Measurements from ENCODE around the gene FHIT.

FHIT gene

DNA sequence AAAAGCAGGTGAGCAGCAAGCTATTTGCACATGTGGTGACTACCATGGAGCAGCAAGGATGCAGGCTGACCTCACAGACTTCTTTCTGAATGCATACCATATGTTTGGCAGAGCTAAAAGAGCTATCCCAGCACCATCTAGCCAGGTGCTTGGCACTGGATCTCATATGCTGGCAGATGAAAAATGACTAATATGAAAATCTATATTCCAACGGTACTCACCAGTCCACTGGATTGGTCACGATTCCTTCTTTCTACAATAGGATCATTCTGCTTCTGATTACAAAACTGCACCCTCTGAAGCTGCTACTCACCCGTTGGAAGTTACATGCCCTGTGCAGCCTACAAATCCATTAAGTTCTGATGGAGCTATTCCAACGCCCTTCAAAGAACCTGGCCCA, 1487.1 kb downstream of the FHIT start:
- no peak for DNase-seq (ENCODE audit: low read depth)

GRCh38 chr3:59762941-59763340, 1488.3 kb downstream of the FHIT start:
- DNase-seq (ENCODE audit: low read depth): no peak

GRCh38 chr3:59759298-59760031, 1491.8 kb downstream of the FHIT start:
- no peak for DNase-seq (ENCODE audit: low read depth)

DNA sequence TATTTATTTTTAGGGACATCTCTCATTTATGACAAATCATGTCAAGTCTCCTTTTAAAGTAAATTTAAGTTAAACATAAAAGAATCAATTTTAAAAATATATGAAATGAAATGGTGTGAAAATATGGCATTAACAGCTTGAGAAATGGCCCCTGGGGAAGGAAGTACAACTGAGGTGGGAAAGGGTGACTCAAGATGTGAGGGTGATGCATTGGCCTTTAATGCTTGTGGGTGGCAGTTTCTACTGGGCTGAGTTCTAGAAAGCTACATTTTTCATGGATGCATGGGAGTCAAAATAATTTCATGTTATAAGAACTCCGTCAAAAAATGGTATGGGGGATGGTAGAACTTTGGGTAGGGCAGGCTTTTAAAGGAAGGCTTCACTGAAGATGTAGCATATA, 1492.6 kb downstream of the FHIT start:
- no peak for DNase-seq (ENCODE audit: low read depth)

GRCh38 chr3:59756934-59757333, 1494.3 kb downstream of the FHIT start:
- no peak for DNase-seq (ENCODE audit: low read depth)

- DNase-seq (ENCODE audit: low read depth): no peak
These were observed 1496.7 kb downstream of the FHIT start for GRCh38 chr3:59754456-59755129.

DNA sequence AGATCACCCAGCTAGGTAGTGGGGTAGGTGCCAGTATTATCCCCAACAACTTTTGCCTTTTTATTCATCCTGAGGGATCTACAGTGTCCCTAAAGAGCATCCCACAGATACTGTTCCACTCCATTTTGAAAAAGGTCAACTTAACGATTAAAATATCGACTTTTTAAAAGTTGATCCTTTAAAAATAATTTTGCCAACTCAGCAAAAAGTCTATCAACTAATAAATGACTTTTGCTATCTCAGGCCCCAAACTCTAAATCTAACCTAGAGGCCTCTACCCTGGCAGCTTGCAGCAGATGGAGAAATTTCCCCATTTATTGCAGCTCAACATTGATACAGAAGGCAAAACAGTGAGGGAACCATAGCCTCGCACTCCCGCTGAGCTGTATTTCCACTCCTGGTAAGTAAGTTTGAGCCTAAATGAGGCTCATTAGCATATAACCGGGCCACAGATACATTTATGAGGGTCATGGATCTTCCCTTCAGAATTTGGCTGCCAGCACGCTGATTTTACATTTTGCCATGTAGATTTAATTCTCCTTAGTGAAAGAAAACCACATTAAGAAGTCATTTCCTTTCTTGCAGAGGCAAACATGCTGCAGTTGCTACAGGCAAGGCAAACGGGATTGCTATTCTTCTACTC, 1497.3 kb downstream of the FHIT start:
- DNase-seq (ENCODE audit: low read depth): no peak

DNA sequence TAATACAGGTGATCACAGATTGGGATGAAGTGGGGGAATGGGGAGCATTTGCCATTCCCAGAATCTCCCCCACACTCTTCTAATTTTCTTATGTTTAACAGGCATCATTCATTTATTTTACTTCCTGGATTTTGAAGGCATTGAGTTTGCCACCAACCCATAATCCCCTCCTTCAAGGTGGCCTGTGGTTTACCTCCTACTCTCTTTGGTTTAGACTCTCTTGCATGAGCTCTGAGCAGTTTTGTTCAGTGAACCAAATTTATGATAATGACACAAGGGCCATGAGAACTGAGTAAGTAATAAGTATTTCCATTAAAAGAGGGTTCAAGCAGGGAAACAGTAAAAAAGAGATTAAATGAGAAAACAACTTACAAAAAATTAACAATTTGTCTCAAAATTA, 1498.3 kb downstream of the FHIT start:
- DNase-seq (ENCODE audit: low read depth): no peak

DNA sequence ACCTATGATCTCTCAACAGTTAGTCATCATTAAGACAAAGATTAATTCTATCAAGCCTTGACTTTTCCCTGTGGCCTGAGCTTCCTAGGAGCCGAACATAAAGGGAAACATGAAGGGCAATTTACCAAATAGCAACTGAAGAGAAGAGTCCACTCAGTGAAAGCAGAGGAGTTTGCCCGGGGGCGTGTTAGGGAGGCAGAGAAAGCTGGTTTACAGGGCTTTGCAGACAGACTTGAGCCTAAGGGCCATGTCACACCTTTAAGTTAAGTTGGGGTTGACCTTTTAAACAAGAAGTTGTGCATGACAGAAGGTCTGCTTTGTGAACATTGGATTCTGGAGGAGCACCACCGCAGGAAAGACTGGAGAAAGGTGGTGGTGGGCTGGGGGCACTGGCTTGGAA, 1499.6 kb downstream of the FHIT start:
- DNase-seq (ENCODE audit: low read depth): no peak

DNA sequence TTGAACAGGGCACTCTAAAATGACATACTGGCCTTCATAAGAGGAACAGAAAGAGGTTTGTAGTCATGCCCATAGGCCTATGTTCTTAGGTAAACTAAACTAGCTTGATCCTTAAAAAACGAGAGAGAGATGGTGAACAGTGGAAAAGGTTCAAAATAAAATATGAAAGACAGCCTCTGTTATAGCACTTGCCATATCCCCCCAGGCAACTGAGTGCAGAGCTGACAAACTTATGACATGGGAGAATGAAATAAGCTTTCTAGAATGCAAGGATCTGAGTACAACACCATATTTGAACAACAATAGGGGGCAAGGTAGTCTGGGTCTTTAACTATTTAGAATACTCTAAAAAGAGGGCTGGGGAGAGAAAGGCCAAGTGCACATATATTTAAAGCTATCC, 1500.9 kb downstream of the FHIT start:
- no peak for DNase-seq (ENCODE audit: low read depth)

GRCh38 chr3:59749291-59749690, 1502.0 kb downstream of the FHIT start:
- no peak for DNase-seq (ENCODE audit: low read depth)

- DNase-seq (ENCODE audit: low read depth): no peak
These were observed 1504.7 kb downstream of the FHIT start for GRCh38 chr3:59746585-59746984.

DNA sequence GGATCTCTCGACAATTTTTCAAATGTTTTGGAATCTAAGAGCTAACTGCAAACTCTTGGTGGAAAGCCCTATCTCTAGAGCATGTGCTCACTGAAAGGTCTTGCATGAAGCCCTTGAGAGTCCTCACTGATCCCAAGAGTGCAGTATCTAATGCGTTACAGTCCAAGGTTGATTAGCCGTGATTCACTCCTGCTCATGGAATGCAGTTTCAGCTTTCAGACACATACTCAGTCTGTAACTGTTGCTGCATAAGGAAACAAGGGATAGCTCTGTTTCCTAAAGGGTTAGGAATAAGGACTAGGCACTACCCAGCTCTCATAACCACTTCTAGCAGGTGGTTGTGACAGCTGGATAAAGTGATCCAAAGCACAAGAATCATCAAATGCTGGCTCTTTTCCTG, 1514.0 kb downstream of the FHIT start:
- no peak for DNase-seq (ENCODE audit: low read depth)

GRCh38 chr3:59734061-59734460, 1517.2 kb downstream of the FHIT start:
- no peak for DNase-seq (ENCODE audit: low read depth)

GRCh38 chr3:59733041-59733809, 1518.0 kb downstream of the FHIT start:
- DNase-seq (ENCODE audit: low read depth): no peak

DNA sequence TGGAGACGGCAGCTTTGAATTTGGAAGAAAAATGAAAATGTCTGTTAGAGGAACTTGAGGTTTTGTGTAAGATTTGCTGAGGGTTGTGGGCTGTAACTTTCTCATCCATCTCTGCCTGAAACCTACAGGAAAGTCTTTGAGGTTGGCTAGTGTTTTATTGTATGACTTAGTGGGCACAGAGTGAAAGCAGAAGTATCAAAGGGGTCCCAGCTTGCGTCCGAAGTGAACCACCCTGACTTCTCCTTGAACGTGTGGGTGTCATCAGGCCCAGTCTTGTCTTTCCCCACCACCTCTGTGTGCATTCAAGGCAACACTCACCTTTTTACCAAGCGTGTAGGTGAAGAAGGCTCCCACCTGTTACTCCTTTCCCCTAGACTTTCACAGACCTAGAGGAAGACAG, 1519.3 kb downstream of the FHIT start:
- no peak for DNase-seq (ENCODE audit: low read depth)

DNA sequence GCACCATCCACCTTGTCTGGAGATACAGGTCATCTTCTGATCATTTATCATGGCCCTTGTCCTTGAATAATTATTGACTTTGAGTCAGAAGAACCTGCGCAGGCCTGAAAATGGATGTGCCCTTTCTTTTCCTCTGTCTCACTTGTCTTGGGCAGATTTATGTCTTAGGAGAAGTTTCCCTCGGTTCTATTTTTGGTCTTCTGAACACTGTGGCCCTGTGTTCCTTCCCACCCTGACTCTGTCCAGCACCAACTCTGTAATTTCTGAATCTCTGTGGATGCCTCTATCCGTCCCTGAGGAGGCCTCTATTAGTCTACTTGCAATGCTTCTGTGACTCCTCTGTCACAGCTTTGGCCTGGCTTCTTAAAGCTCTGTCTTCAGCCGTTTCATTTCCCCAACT, 1520.7 kb downstream of the FHIT start:
- no peak for DNase-seq (ENCODE audit: low read depth)

- DNase-seq (ENCODE audit: low read depth): no peak
These were observed 1522.7 kb downstream of the FHIT start for GRCh38 chr3:59728587-59728908.

- no peak for DNase-seq (ENCODE audit: low read depth)
These were observed 1523.2 kb downstream of the FHIT start for GRCh38 chr3:59727902-59728586.

DNA sequence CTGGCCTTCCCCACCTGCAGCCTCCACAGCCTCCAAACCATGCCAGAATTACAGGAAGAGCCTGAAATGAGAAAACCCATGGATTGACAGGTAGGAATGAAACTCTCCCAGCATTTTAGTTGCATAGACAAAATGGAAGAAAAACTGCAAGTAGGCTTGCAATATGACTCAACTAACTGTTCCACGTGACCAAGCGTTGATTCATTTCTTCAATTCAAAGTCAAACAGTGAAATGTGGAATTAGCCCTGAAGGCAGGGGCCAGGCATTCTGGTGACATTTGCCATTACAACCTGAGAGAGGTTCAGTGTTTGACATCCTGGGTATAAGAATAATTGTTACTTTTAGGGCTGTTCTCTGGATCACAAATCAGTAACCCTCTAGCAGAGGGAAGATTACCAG, 1525.0 kb downstream of the FHIT start:
- DNase-seq (ENCODE audit: low read depth): no peak

- no peak for DNase-seq (ENCODE audit: low read depth)
These were observed 1533.5 kb downstream of the FHIT start for GRCh38 chr3:59717679-59718205.

DNA sequence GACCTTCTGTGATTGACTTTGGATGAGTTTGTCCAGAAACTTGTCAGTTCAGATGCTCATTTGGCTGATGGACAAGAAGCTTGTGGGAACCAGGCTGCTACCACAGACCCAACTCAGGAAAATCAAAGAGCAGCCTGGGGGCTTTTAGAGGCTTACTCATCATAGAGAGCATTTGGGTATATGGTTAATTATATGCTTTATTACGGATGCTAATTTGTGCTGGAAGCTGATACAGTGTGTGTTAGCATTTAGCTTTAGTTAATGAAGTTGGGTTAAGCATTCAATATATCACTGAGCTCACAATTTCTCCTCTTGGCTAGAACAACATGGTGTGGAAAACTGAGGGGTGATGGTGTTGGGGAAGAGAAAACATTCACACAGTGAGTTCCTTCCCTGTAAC, 1537.2 kb downstream of the FHIT start:
- DNase-seq (ENCODE audit: low read depth): no peak

Measured in HS-27A (cell line).